Smooth muscle cell of the umbilical artery (primary cell): ENCODE data around the gene FAM24A. TPM values are rescaled to one million over a fixed set of nuclear protein-coding genes. Genes with fewer than 3 reads are reported as not detected.

ENCODE experiments used
- total RNA-seq: library from RNA; depleted of rRNA; stranded (reverse); fragments of >200 nt; gene quantifications from 2 replicates; pipeline ENCODE4 v1.2.3, GENCODE V29; 2014

Gene FAM24A, protein sequence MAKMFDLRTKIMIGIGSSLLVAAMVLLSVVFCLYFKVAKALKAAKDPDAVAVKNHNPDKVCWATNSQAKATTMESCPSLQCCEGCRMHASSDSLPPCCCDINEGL
- not detected in 2 replicates for total RNA-seq

GRCh38 chr10:122910310-122910709 is at the start of gene FAM24A:
FAM24A (plus strand) TSS chr10:122910610; CDS start chr10:122911635, 1,025 bp downstream.

DNA sequence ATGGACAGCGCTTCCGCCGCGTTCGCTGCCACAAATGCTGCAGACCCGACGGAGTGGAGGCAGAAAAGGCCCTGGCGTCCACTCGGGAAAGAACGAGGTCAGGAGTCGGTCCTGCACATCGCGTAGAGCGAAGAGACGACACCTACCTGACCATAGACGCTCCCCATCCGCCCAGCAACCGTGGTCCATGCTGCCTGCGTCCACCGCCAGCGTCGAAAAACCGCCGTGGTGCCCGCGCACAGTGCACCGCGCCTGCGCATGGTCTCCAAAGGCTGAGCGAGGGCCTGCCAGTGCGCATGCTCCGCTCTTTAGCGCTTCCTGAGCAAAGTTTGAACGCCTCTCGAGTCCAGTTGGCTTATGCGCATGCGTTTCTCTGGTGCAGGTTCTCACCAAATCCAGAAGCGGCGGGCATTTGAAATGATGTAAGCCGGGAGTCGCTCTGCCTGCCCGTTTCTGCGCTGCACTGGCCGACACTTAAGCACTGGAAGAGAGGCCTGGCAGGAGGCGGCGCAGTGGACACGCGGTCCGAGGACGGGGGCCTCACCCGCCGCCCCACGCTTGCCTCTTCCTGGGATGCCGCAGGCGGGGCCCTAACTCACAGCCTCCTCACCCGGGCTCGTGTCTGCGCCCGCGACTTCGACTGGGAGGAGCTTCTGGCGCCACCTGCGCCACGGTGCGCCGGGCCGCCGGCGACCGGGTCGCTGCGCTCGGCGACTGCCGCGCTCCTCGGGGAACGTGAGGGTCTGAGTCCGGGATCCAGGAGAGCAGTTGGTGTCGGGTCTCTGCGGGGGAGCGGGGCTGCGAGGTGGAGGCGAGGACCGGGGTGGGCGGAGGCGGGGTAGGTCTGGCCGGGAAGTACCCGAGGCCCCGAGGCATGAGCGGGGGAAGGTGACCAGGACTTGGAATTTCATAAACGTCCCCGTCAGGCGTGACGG is 30.8 kb upstream of the FAM24A start, which contains the start of gene FAM24B:
Gene FAM24B, minus strand, starts transcription at position 243 of the 935 bp plus-strand sequence. CDS start 29,066 bp downstream, outside the sequence.

DNA sequence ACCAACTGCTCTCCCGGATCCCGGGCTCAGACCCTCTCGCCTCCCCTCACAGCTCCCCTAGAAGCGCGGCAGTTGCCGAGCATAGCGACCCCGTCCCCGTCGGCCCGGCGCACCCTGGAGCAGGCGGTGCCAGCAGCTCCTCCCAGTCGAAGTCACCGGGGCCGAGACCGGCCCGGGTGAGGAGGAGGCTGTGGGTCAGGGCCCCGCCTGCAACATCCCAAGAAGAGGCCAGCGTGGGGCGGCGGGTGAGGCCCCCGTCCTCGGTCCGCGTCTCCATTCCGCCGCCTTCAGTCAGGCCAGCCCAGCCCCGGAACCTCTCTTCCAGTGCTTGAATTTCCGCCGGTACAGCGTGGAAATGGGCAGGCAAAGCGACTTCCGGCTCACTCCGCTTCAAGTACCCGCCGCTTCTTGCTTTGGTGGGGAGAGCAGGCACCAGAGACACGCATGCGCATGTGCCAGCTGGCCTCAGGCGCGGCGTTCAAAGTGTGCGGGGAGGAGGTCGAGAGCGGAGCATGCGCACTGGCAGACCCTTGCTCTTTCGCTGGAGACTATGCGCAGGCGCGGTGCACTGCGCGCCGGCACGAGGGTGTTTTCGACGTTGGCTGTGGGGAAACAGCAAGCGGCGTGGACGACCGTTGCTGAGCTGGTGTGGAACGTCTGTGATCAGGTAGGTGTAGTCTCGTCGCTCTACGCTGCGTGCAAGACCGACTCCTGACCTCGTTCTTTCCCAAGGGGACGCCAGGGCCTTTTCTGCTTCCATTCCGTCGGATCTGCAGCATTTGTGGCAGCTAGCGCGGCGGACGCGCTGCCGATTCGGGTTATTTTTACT is 43.7 kb downstream of the FAM24A start, which contains the start of gene C10orf88:
Gene C10orf88, minus strand, starts transcription at position 326 of the 829 bp plus-strand sequence. Its CDS starts 49 bp downstream, at position 277.

Other genes starting within 250 kb of the FAM24A start
- not detected in 2 replicates for gene C10orf120, start 210.8 kb upstream of the FAM24A start, total RNA-seq
- gene CUZD1, start 64.8 kb upstream of the FAM24A start, total RNA-seq = 0.23 and 0.30 TPM in 2 replicates
- 2.1 and 4.6 TPM in 2 replicates for gene FAM24B, start 31.0 kb upstream of the FAM24A start, total RNA-seq
- 11.0 and 17.3 TPM in 2 replicates for gene C10orf88, start 43.6 kb downstream of the FAM24A start, total RNA-seq
- gene PSTK, start 69.8 kb downstream of the FAM24A start, total RNA-seq = 4.8 and 5.0 TPM in 2 replicates
- 3.3 and 4.8 TPM in 2 replicates for gene IKZF5, start 98.2 kb downstream of the FAM24A start, total RNA-seq
- 4.8 and 5.2 TPM in 2 replicates for gene ACADSB, start 98.4 kb downstream of the FAM24A start, total RNA-seq
- gene HMX3, start 225.4 kb downstream of the FAM24A start, total RNA-seq = not detected in 2 replicates
- gene HMX2, start 237.5 kb downstream of the FAM24A start, total RNA-seq = not detected in 2 replicates
- gene BUB3, start 243.8 kb downstream of the FAM24A start, total RNA-seq = 89.4 and 157 TPM in 2 replicates